ENCODE data around the gene SOD1. TPM values are rescaled to one million over a fixed set of nuclear protein-coding genes. Genes with fewer than 3 reads are reported as not detected.

The SOD1 gene
- total and polyA plus RNA-seq, 2 experiments from 2014 or later, result 195 to 260 TPM

- Histone ChIP-seq H3K79me2 (peaks cover 100% of the 10 kb centered on the region), H3K27me3 (no peaks in the 10 kb centered on the region), H3K27ac (no peak overlapping the region), H4K20me1 (ENCODE audit: insufficient read depth, poor library complexity, severe bottlenecking) (peaks cover 92% of the 10 kb centered on the region), H3K9me2 (replicated peaks; ENCODE audit: insufficient read depth) (no peaks in the 10 kb centered on the region), H3K4me1 (ENCODE audit: insufficient read depth) (peaks cover 7% of the 10 kb centered on the region), H3K9me3 (ENCODE audit: low read depth) (no peaks in the 10 kb centered on the region), H3K4me3 (no peak overlapping the region), H3K36me3 (replicated peaks; ENCODE audit: insufficient read depth, low read depth) (no peaks in the 10 kb centered on the region), H3K4me2 (no peak overlapping the region), H2AFZ (no peak overlapping the region)
- no peak for TF ChIP-seq CTCF (IDR thresholded peaks at IDR 0.05; ENCODE audit: poor library complexity)
- no peak for DNase-seq (ENCODE audit: low spot score)
Observed at GRCh38 chr21:31707499-31707898, 48.0 kb downstream of the SOD1 start.

- no peak overlapping the region for H2AFZ ChIP-seq
- no peak overlapping the region for H3K4me3 ChIP-seq
- no peaks in the 10 kb centered on the region for H3K27me3 ChIP-seq
- peaks cover 7% of the 10 kb centered on the region for H3K4me1 ChIP-seq (ENCODE audit: insufficient read depth)
- 81% methylated on average over 1 of the region's 1 CpG for WGBS (ENCODE audit: low lambda C conversion rate, missing lambda C conversion rate)
- H3K9me2 ChIP-seq (replicated peaks; ENCODE audit: insufficient read depth), result no peaks in the 10 kb centered on the region
- no peak overlapping the region for H3K27ac ChIP-seq
- H3K4me2 ChIP-seq, result no peak overlapping the region
- DNase-seq (ENCODE audit: low spot score), result no peak
- H3K36me3 ChIP-seq (replicated peaks; ENCODE audit: insufficient read depth, low read depth), result no peaks in the 10 kb centered on the region
- peaks cover 97% of the 10 kb centered on the region for H4K20me1 ChIP-seq (ENCODE audit: insufficient read depth, poor library complexity, severe bottlenecking)
- H3K9me3 ChIP-seq (ENCODE audit: low read depth), result no peaks in the 10 kb centered on the region
- H3K79me2 ChIP-seq, result peaks cover 100% of the 10 kb centered on the region
- TF ChIP-seq EZH2phosphoT487 (IDR thresholded peaks at IDR 0.05; ENCODE audit: low read depth, severe bottlenecking, unreplicated experiment), result no peak
- no peak for TF ChIP-seq EZH2 (IDR thresholded peaks at IDR 0.05; ENCODE audit: borderline replicate concordance)
- no peak for TF ChIP-seq CTCF (IDR thresholded peaks at IDR 0.05; ENCODE audit: poor library complexity)
Observed at GRCh38 chr21:31708541-31708940, 49.0 kb downstream of the SOD1 start.

GRCh38 chr21:31710586-31710985 lies 51.1 kb downstream of the SOD1 start:
- H3K4me1 ChIP-seq (ENCODE audit: insufficient read depth), result peaks cover 7% of the 10 kb centered on the region
- no peak overlapping the region for H3K27ac ChIP-seq
- H3K79me2 ChIP-seq, result peaks cover 100% of the 10 kb centered on the region
- no peaks in the 10 kb centered on the region for H3K9me2 ChIP-seq (replicated peaks; ENCODE audit: insufficient read depth)
- no peaks in the 10 kb centered on the region for H3K36me3 ChIP-seq (replicated peaks; ENCODE audit: insufficient read depth, low read depth)
- no peaks in the 10 kb centered on the region for H3K9me3 ChIP-seq (ENCODE audit: low read depth)
- no peak for DNase-seq (ENCODE audit: low spot score)
- no peaks in the 10 kb centered on the region for H3K27me3 ChIP-seq
- H2AFZ ChIP-seq, result no peak overlapping the region
- TF ChIP-seq EZH2phosphoT487 (IDR thresholded peaks at IDR 0.05; ENCODE audit: low read depth, severe bottlenecking, unreplicated experiment) (no peak), CTCF (IDR thresholded peaks at IDR 0.05; ENCODE audit: poor library complexity) (no peak), EZH2 (IDR thresholded peaks at IDR 0.05; ENCODE audit: borderline replicate concordance) (no peak)
- H4K20me1 ChIP-seq (ENCODE audit: insufficient read depth, poor library complexity, severe bottlenecking), result peaks cover 98% of the 10 kb centered on the region
- WGBS (ENCODE audit: low lambda C conversion rate, missing lambda C conversion rate), result 85% methylated on average over 1 of the region's 1 CpG
- H3K4me2 ChIP-seq, result no peak overlapping the region
- H3K4me3 ChIP-seq, result no peak overlapping the region

- H3K9me3 ChIP-seq (ENCODE audit: low read depth), result no peaks in the 10 kb centered on the region
- peaks cover 98% of the 10 kb centered on the region for H4K20me1 ChIP-seq (ENCODE audit: insufficient read depth, poor library complexity, severe bottlenecking)
- no peak overlapping the region for H3K4me2 ChIP-seq
- H3K79me2 ChIP-seq, result peaks cover 100% of the 10 kb centered on the region
- no peaks in the 10 kb centered on the region for H3K9me2 ChIP-seq (replicated peaks; ENCODE audit: insufficient read depth)
- WGBS (ENCODE audit: low lambda C conversion rate, missing lambda C conversion rate), result 96% methylated on average over 1 of the region's 1 CpG
- H3K4me1 ChIP-seq (ENCODE audit: insufficient read depth), result peaks cover 7% of the 10 kb centered on the region
- H2AFZ ChIP-seq, result no peak overlapping the region
- H3K4me3 ChIP-seq, result no peak overlapping the region
- no peak for DNase-seq (ENCODE audit: low spot score)
- no peak for TF ChIP-seq EZH2 (IDR thresholded peaks at IDR 0.05; ENCODE audit: borderline replicate concordance)
- no peak for TF ChIP-seq EZH2phosphoT487 (IDR thresholded peaks at IDR 0.05; ENCODE audit: low read depth, severe bottlenecking, unreplicated experiment)
- TF ChIP-seq CTCF (IDR thresholded peaks at IDR 0.05; ENCODE audit: poor library complexity), result no peak
- H3K27ac ChIP-seq, result no peak overlapping the region
- H3K36me3 ChIP-seq (replicated peaks; ENCODE audit: insufficient read depth, low read depth), result no peaks in the 10 kb centered on the region
- H3K27me3 ChIP-seq, result no peaks in the 10 kb centered on the region
Observed at GRCh38 chr21:31711326-31711725, 51.8 kb downstream of the SOD1 start.
